ENCODE results near the gene UQCC5.

DNA sequence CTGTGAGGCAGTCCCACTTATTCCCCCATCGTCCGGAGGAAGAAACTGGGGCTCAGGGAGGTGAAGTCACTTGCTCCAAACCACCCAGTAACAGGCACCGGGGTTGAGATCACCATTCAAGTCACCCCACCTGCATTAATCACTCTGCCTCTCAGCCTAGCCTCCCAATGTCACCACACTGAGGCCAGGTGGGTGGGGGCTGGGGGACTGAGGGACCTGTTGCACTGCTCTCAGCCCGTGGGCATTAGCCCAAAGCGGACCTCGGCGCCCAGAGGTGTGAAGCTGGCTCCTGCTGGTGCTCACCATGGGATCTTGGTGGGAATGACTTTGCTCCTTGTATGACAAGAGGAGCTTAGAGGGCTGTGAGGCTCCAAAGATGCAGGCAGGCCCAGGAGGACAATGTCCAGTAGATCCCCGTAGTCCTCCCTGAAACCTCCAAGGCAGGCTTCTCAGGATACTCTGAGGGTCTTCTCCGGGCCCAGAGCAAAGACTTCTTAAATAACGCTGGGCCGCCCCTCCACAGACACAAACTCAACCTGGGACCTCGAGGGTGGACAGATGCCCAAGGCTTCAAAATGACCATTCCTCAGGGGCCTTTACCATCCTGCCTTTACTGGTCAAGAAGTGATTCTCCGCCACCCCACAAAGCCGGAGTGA is 4.4 kb upstream of the UQCC5 start:
- TF ChIP-seq, protein P1, sequence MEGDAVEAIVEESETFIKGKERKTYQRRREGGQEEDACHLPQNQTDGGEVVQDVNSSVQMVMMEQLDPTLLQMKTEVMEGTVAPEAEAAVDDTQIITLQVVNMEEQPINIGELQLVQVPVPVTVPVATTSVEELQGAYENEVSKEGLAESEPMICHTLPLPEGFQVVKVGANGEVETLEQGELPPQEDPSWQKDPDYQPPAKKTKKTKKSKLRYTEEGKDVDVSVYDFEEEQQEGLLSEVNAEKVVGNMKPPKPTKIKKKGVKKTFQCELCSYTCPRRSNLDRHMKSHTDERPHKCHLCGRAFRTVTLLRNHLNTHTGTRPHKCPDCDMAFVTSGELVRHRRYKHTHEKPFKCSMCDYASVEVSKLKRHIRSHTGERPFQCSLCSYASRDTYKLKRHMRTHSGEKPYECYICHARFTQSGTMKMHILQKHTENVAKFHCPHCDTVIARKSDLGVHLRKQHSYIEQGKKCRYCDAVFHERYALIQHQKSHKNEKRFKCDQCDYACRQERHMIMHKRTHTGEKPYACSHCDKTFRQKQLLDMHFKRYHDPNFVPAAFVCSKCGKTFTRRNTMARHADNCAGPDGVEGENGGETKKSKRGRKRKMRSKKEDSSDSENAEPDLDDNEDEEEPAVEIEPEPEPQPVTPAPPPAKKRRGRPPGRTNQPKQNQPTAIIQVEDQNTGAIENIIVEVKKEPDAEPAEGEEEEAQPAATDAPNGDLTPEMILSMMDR (IDR thresholded peaks at IDR 0.05), result no peak
- no peak for TF ChIP-seq POLR2A (IDR thresholded peaks at IDR 0.05)

Measured in uterus (tissue), 2 donors.